KMS-11 (cell line): ENCODE measurements around the gene CDC42SE2.
"Not testable (repeated sequence)": the region's sequence is repeated elsewhere in the genome, so short reads cannot be mapped to it uniquely, and the experiment has no call there.

Experiments used
- H2AFZ ChIP-seq: fragments of 200-600 bp; sonication (generic); 2 replicates; pipeline ENCODE4 v1.6.1; 2016; ENCODE audit warnings: antibody characterized with exemption, mixed run types, low read depth
- H3K27ac ChIP-seq: fragments of 200-600 bp; sonication (generic); 2 replicates; pipeline ENCODE4 v1.6.1; 2016; ENCODE audit warnings: mild to moderate bottlenecking, mixed run types
- H3K27me3 ChIP-seq: fragments of 200-600 bp; sonication (generic); 2 replicates; pipeline ENCODE4 v1.6.1; 2017; ENCODE audit warnings: mild to moderate bottlenecking, low read depth, mixed run types, moderate library complexity; ENCODE audit not compliant: insufficient read depth
- H3K36me3 ChIP-seq: fragments of 200-600 bp; sonication (generic); 2 replicates; pipeline ENCODE4 v1.6.1; 2017; ENCODE audit warnings: mild to moderate bottlenecking, mixed run types; ENCODE audit not compliant: insufficient read depth
- H3K4me1 ChIP-seq: fragments of 200-600 bp; sonication (generic); 2 replicates; pipeline ENCODE4 v1.6.1; 2016; ENCODE audit warnings: mild to moderate bottlenecking, low read depth, mixed run types; ENCODE audit not compliant: poor library complexity, severe bottlenecking
- H3K4me2 ChIP-seq: fragments of 200-600 bp; sonication (generic); 2 replicates; pipeline ENCODE4 v1.7.0; 2016; ENCODE audit warnings: mild to moderate bottlenecking, mixed run types
- H3K4me3 ChIP-seq: fragments of 200-600 bp; sonication (generic); IDR thresholded peaks from 2 replicates; pipeline ENCODE4 v1.6.1; 2017; ENCODE audit warnings: low read depth, low read length, mixed read lengths; ENCODE audit not compliant: insufficient read depth
- H3K79me2 ChIP-seq: fragments of 200-600 bp; sonication (generic); 2 replicates; pipeline ENCODE4 v1.6.1; 2016; ENCODE audit warnings: low read depth, mixed run types; ENCODE audit not compliant: insufficient read depth
- H3K9ac ChIP-seq: fragments of 200-600 bp; sonication (generic); 2 replicates; pipeline ENCODE4 v1.6.1; 2016; ENCODE audit warnings: mild to moderate bottlenecking, mixed run types
- H4K20me1 ChIP-seq: fragments of 200-600 bp; sonication (generic); 2 replicates; pipeline ENCODE4 v1.6.1; 2016; ENCODE audit warnings: mild to moderate bottlenecking, mixed run types; ENCODE audit not compliant: insufficient read depth
- TF ChIP-seq, protein P1 (sequence below): fragments of 200-600 bp; sonication (generic); conservative IDR thresholded peaks from 2 replicates; pipeline ENCODE4 v1.6.1; 2017; ENCODE audit warnings: low read depth, mild to moderate bottlenecking, antibody characterized with exemption, low read length, moderate library complexity, mixed read lengths

CDC42SE2 gene

DNA sequence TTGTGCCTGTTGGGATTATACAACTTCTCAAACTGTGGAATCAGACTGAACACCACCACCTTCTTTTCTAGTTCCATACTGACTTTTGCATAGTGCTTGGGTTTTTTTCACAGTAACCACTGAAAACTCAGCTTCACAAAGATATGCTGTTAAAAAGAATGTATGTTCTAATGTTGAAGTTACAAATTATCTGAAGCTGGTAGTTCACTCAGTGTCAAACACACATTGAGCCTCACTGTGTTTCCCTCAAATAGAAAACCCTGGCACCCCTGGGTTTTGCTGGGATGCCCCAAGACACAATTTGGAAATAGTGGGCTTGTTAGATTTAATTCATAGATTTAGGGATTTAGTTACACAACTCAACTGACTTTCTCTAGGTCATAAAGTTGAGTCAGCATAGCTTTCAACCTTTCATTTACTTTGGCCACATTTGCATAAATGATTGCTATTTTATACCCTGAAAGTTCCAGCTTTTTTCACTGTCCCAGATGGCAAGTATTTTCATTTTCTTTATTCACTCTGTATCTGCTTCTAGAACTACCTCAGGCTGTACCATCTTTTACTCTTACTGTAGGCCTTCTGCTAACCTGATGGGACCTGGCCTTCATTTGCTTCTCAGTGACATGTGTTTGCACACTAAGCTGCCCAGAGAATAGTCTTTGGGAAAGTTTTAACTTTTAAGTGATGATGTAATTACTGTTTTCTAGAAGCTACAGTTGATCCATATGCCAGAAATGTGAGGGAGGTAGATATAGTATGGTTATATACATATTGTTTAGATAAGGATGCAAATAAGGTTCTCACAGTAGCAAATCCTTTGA lies 115.1 kb downstream of the CDC42SE2 start:
- Histone ChIP-seq H3K9ac (peak overlapping the region; percentile 83), H3K79me2 (peaks cover 46% of the 10 kb centered on the region), H2AFZ (no peak overlapping the region), H3K4me2 (peak overlapping the region; percentile 91), H3K27me3 (no peaks in the 10 kb centered on the region), H3K36me3 (no peaks in the 10 kb centered on the region), H3K27ac (peak overlapping the region; percentile 99), H4K20me1 (no peaks in the 10 kb centered on the region), H3K4me3 (no peak overlapping the region), H3K4me1 (peaks cover 100% of the 10 kb centered on the region)
- TF ChIP-seq, protein P1, sequence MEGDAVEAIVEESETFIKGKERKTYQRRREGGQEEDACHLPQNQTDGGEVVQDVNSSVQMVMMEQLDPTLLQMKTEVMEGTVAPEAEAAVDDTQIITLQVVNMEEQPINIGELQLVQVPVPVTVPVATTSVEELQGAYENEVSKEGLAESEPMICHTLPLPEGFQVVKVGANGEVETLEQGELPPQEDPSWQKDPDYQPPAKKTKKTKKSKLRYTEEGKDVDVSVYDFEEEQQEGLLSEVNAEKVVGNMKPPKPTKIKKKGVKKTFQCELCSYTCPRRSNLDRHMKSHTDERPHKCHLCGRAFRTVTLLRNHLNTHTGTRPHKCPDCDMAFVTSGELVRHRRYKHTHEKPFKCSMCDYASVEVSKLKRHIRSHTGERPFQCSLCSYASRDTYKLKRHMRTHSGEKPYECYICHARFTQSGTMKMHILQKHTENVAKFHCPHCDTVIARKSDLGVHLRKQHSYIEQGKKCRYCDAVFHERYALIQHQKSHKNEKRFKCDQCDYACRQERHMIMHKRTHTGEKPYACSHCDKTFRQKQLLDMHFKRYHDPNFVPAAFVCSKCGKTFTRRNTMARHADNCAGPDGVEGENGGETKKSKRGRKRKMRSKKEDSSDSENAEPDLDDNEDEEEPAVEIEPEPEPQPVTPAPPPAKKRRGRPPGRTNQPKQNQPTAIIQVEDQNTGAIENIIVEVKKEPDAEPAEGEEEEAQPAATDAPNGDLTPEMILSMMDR = no peak

- Histone ChIP-seq H3K27me3 (no peaks in the 10 kb centered on the region), H3K4me1 (peaks cover 100% of the 10 kb centered on the region), H3K4me3 (no peak overlapping the region), H3K36me3 (no peaks in the 10 kb centered on the region), H3K4me2 (peak overlapping the region; percentile 91), H2AFZ (no peak overlapping the region), H3K79me2 (peaks cover 49% of the 10 kb centered on the region), H3K9ac (peak overlapping the region; percentile 83), H4K20me1 (no peaks in the 10 kb centered on the region), H3K27ac (peak overlapping the region; percentile 99)
- TF ChIP-seq, protein P1 = no peak
Measured at GRCh38 chr5:131379723-131380122, 115.9 kb downstream of the CDC42SE2 start.

DNA sequence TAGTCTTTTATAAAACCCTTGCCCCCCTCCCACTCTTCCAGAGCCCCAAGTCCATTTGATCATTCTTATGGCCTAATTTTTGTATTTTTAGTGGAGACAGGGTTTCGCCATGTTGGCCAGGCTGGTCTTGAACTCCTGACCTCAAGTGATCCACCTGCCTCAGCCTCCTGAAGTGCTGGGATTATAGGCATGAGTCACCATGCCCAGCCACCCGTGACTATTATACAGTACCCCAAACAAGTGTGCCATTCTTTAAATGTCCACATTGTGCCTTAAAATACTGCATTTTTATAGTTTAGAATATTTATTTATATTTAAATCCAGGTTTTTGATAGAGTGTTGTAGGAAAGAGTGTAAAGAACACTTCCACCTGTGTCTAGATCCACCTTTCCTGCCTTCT lies 116.4 kb downstream of the CDC42SE2 start:
- not testable (repeated sequence) for H3K27me3 ChIP-seq, H4K20me1 ChIP-seq, H2AFZ ChIP-seq, H3K4me3 ChIP-seq, H3K36me3 ChIP-seq
- H3K4me1 ChIP-seq = peaks cover 99% of the 10 kb centered on the region
- peak overlapping the region; percentile 99 for H3K27ac ChIP-seq
- peak overlapping the region; percentile 83 for H3K9ac ChIP-seq
- H3K79me2 ChIP-seq = peaks cover 49% of the 10 kb centered on the region
- H3K4me2 ChIP-seq = peak overlapping the region; percentile 91

DNA sequence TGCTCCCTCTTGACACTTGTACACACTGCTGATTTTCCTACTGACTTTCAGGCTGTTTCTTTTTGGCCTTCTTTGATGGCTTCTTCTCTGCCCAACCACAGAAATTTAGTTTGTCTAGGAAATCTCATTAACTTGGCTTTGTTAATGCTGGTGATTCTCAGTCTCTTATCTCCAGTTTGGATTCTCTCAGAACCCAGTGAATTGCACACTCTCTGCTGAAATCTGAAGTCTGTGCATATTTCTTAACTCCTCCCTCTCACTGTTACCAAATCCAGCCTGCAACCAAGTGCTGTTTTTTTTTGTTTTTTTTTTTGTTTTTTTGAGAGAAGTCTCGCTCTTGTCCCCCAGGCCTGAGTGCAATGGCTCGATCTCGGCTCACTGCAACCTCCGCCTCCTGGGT lies 117.2 kb downstream of the CDC42SE2 start:
- Histone ChIP-seq H3K79me2 (peaks cover 42% of the 10 kb centered on the region), H2AFZ (no peak overlapping the region), H3K4me3 (no peak overlapping the region), H3K4me1 (peaks cover 91% of the 10 kb centered on the region), H3K27ac (peak overlapping the region; percentile 99), H3K4me2 (peak overlapping the region; percentile 91), H3K27me3 (no peaks in the 10 kb centered on the region), H4K20me1 (no peaks in the 10 kb centered on the region), H3K9ac (peak overlapping the region; percentile 83; the same call in 1 of the 2 replicates), H3K36me3 (no peaks in the 10 kb centered on the region)
- TF ChIP-seq, protein P1 = no peak

DNA sequence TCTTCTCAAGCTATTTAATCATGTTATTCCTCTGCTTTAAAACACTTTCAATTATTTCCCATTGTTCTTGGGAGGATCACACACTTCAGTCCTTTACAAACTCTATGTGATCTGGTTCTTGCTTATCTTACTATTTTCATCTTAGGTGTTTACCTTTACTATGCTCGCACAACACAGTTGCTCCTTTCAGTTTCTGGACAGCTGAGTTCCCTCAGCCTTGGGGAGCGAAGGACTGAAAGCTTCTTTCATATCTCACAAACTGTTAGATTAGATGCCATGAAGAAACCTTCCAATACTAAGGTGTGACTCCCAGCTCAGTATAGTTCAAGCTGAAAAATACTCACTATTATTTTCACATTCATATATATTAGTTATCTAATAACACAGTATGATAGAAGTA lies 117.9 kb downstream of the CDC42SE2 start:
- peak overlapping the region; percentile 99 for H3K27ac ChIP-seq
- H3K9ac ChIP-seq = peak overlapping the region; percentile 83; the same call in 1 of the 2 replicates
- H3K4me2 ChIP-seq = peak overlapping the region; percentile 91
- H3K27me3 ChIP-seq = no peaks in the 10 kb centered on the region
- H3K4me1 ChIP-seq = peaks cover 90% of the 10 kb centered on the region
- H2AFZ ChIP-seq = no peak overlapping the region
- H3K36me3 ChIP-seq = no peaks in the 10 kb centered on the region
- TF ChIP-seq, protein P1 = no peak
- H4K20me1 ChIP-seq = no peaks in the 10 kb centered on the region
- peaks cover 34% of the 10 kb centered on the region for H3K79me2 ChIP-seq
- H3K4me3 ChIP-seq = no peak overlapping the region
